SK-N-SH treated with all-trans-retinoic acid at 6 μM for 48 hours (cell line): ENCODE data around the gene MFSD8.

ENCODE experiments used
- ARNTL ChIP-seq: fragments of 450-650 bp; formaldehyde crosslinking; IDR thresholded peaks from 2 replicates; pipeline ENCODE4 v1.5.0; 2020; ENCODE audit warnings: low read depth, mild to moderate bottlenecking, moderate library complexity, borderline replicate concordance
- CSRNP3 ChIP-seq: fragments of 250-450 bp; sonication (Bioruptor Pico); IDR thresholded peaks from 2 replicates; pipeline ENCODE4 v1.5.1; 2021; ENCODE audit warnings: mild to moderate bottlenecking, moderate library complexity
- ESRRG ChIP-seq: fragments of 250-450 bp; sonication (Bioruptor Pico); IDR thresholded peaks from 2 replicates; pipeline ENCODE4 v1.6.1; 2021; ENCODE audit warnings: mild to moderate bottlenecking
- ISL1 ChIP-seq: fragments of 250-450 bp; sonication (Bioruptor Pico); IDR thresholded peaks from 2 replicates; pipeline ENCODE4 v2.1.2; 2022; ENCODE audit warnings: mild to moderate bottlenecking, moderate library complexity
- PATZ1 ChIP-seq: fragments of 250-450 bp; sonication (Bioruptor Pico); IDR thresholded peaks from 2 replicates; pipeline ENCODE4 v1.8.0; 2020; ENCODE audit warnings: mild to moderate bottlenecking, moderate library complexity, borderline replicate concordance
- POU6F1 ChIP-seq: fragments of 250-450 bp; sonication (Bioruptor Pico); IDR thresholded peaks from 2 replicates; pipeline ENCODE4 v1.8.0; 2021; ENCODE audit warnings: low read depth, mild to moderate bottlenecking, moderate library complexity, borderline replicate concordance
- RARB ChIP-seq: fragments of 250-450 bp; sonication (Bioruptor Pico); IDR thresholded peaks from 2 replicates; pipeline ENCODE4 v1.8.0; 2021; ENCODE audit warnings: mild to moderate bottlenecking, moderate library complexity
- SNAI2 ChIP-seq: fragments of 250-450 bp; sonication (Bioruptor Pico); IDR thresholded peaks from 2 replicates; pipeline ENCODE4 v1.5.0; 2020; ENCODE audit warnings: mild to moderate bottlenecking, moderate library complexity
- TCF4 ChIP-seq: fragments of 250-450 bp; sonication (Bioruptor Pico); IDR thresholded peaks from 2 replicates; pipeline ENCODE4 v1.8.0; 2021; ENCODE audit warnings: mild to moderate bottlenecking, moderate library complexity, borderline replicate concordance
- TSHZ2 ChIP-seq: fragments of 250-450 bp; sonication (Bioruptor Pico); IDR thresholded peaks from 2 replicates; pipeline ENCODE4 v1.5.0; 2020; ENCODE audit warnings: mild to moderate bottlenecking, moderate library complexity
- ZFP30 ChIP-seq: fragments of 450-650 bp; formaldehyde crosslinking; IDR thresholded peaks from 2 replicates; pipeline ENCODE4 v1.5.0; 2022; ENCODE audit warnings: mild to moderate bottlenecking, moderate library complexity
- ZNF70 ChIP-seq: fragments of 450-650 bp; formaldehyde crosslinking; IDR thresholded peaks from 2 replicates; pipeline ENCODE4 v1.5.0; 2020; ENCODE audit warnings: mild to moderate bottlenecking, moderate library complexity

GRCh38 chr4:127965803-127966175, 816 bp upstream of the MFSD8 start:
- TF ChIP-seq RARB (no peak), PATZ1 (no peak), TCF4 (CRISPR knock-in tag) (no peak), ARNTL (CRISPR knock-in tag) (no peak), TSHZ2 (CRISPR knock-in tag) (no peak), ZNF70 (CRISPR knock-in tag) (no peak), ESRRG (CRISPR knock-in tag) (no peak), ZFP30 (CRISPR knock-in tag) (no peak), SNAI2 (CRISPR knock-in tag) (no peak), CSRNP3 (CRISPR knock-in tag) (no peak), POU6F1 (CRISPR knock-in tag) (no peak), ISL1 (no peak)
